ENCODE measurements around the gene BRD4. TPM values are rescaled to one million over a fixed set of nuclear protein-coding genes. Genes with fewer than 3 reads are reported as not detected.
A peak's percentile ranks its signal among the peaks of the same experiment; 100 is the strongest.

Gene BRD4
- total RNA-seq, 1 donor from 2014 or later: 129 TPM

DNA sequence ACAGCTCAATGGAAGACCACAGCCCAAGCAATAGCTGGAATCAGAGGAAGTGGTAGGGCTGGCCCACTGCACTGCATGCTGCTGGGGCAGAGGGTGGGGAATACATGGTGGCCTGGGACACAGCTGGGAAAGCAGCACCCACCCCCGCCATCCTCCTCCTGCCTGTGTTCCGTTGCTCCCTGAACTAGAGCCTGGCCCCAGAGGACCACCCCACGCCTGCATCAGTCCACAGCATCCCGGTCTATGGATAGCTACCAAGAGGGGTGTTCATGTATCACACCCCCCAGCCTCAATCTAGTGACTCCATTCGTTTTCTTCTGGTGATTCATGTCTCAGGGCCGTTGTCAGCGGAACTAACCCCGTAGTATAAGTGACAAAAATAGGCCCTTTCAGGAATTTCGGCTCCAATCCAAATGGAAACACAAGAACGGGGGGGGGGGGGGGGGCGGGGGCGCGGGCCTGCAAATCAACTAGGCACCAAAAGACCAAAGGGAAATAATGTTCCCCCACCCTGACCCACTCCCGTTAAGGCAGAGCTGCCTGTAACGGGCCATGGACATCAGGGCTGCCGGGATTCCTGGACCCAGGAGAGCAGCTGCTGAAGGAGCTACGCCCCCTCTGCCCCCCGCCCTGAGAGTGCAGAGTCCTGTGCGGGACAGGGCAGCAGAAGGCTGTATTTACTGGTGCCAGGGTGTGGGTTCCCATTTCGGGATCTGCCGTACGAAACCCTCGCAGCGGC is 81.2 kb downstream of the BRD4 start:
- Mint-ChIP-seq H3K9me3 (no peaks in the 10 kb centered on the region), H3K27ac (no peak overlapping the region), H3K4me1 (ENCODE audit: low read depth) (no peaks in the 10 kb centered on the region), H3K27me3 (ENCODE audit: insufficient read depth) (no peaks in the 10 kb centered on the region), H3K4me3 (no peak overlapping the region), H3K36me3 (ENCODE audit: low read depth) (peaks cover 22% of the 10 kb centered on the region)
- intact Hi-C loops (cut with micrococcal nuclease): no loop called here
- DNase-seq (ENCODE audit: low spot score): no peak

- Mint-ChIP-seq H3K9me3 (no peaks in the 10 kb centered on the region), H3K4me3 (no peak overlapping the region), H3K4me1 (ENCODE audit: low read depth) (no peaks in the 10 kb centered on the region), H3K27me3 (ENCODE audit: insufficient read depth) (no peaks in the 10 kb centered on the region), H3K27ac (no peak overlapping the region), H3K36me3 (ENCODE audit: low read depth) (peaks cover 25% of the 10 kb centered on the region)
- DNase-seq (ENCODE audit: low spot score): no peak
- intact Hi-C loops (cut with micrococcal nuclease): no loop called here
These were observed 81.7 kb downstream of the BRD4 start for GRCh38 chr19:15250640-15250993.

- intact Hi-C loops (cut with micrococcal nuclease): no loop called here
- Mint-ChIP-seq H3K4me1 (ENCODE audit: low read depth) (no peaks in the 10 kb centered on the region), H3K27ac (no peak overlapping the region), H3K36me3 (ENCODE audit: low read depth) (peaks cover 23% of the 10 kb centered on the region), H3K27me3 (ENCODE audit: insufficient read depth) (no peaks in the 10 kb centered on the region), H3K4me3 (no peak overlapping the region), H3K9me3 (no peaks in the 10 kb centered on the region)
- no peak for DNase-seq (ENCODE audit: low spot score)
These were observed 82.2 kb downstream of the BRD4 start for GRCh38 chr19:15249972-15250639.

DNA sequence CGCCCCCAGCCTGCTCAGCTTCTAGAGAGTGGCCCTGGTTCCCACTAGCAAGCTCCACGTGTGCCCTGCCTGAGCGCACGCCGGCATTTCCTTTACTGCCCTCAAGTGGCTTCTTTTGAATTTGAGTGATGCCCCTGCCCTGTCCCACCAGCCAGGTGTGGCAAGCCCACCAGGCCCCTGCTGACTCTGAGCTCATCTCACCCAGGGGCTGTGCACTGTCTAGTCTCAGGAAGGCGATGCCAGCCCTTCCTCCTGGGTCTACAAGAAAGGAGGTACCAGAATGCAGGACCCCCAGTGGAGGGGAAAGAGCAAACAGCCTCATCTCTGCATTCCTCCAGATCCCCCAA is 82.8 kb downstream of the BRD4 start:
- Mint-ChIP-seq H3K36me3 (ENCODE audit: low read depth) (peaks cover 28% of the 10 kb centered on the region), H3K4me1 (ENCODE audit: low read depth) (no peaks in the 10 kb centered on the region), H3K9me3 (no peaks in the 10 kb centered on the region), H3K4me3 (no peak overlapping the region), H3K27me3 (ENCODE audit: insufficient read depth) (no peaks in the 10 kb centered on the region), H3K27ac (no peak overlapping the region)
- no peak for DNase-seq (ENCODE audit: low spot score)
- intact Hi-C loops (cut with micrococcal nuclease): no loop called here

DNA sequence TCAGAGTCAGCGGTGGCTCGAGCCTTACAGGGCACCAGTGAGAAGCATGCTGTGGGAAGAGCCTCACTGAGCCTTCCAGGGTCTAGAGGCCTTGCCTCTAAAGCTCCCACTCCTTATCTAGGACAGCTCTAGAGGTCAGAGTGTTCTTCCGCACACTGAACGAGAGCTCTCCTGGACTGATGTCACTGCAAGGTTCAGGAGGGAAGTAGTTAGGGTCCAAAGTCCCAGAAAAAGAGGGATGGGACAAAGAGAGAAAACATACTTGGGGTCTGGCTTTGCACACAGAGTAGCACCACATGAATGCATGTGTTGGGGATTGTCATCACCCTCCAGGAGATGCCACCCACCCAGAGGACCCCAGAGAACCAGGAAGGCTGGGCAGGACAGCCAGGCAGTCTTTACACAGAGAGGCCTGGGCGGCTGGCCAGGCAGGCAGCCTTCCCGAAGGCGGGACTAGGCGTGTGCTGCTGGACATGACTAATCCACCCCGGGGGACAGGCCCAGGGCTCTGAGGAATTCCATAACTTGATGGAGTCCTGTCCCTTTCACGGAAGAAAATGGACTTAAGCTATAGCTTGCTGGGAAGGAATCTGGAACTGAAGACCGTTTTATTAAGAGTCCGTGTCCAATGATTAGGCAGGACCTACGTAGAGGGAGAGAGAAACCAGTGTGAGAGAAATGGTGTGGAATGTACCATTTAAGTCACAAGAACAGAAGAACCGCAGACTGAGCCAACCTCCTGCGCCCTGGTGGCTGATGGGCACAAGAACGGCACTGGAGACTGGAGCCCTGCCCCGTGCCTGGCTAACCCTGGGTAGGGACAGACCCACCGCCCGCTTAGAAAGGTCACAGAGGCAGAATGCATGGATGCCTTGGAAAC is 83.5 kb downstream of the BRD4 start:
- intact Hi-C loops (cut with micrococcal nuclease): no loop called here
- H3K4me3 Mint-ChIP-seq: no peak overlapping the region
- H3K9me3 Mint-ChIP-seq: no peaks in the 10 kb centered on the region
- no peaks in the 10 kb centered on the region for H3K4me1 Mint-ChIP-seq (ENCODE audit: low read depth)
- H3K27ac Mint-ChIP-seq: no peak overlapping the region
- DNase-seq (ENCODE audit: low spot score): no peak
- peaks cover 31% of the 10 kb centered on the region for H3K36me3 Mint-ChIP-seq (ENCODE audit: low read depth)
- H3K27me3 Mint-ChIP-seq (ENCODE audit: insufficient read depth): no peaks in the 10 kb centered on the region

DNA sequence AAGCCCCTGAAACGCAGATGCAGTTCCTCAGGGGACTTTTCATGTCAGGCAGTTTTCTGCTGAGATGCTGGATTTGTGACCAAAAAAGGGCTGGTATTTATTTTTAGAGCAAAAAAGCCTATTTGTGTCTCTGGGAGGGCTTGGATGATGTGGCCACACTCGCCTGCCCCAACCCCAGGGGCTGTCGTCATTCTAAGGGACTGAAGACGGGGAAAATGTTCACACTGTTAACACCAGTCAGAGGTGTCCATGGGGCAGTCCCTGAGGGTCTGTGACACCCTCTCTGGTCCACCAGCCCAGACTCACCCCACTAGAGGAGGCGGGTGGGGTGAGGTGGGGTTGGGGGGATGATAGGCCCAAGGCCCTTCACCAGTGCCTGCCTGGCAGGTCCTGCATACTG is 84.2 kb downstream of the BRD4 start:
- peaks cover 29% of the 10 kb centered on the region for H3K36me3 Mint-ChIP-seq (ENCODE audit: low read depth)
- H3K9me3 Mint-ChIP-seq: no peaks in the 10 kb centered on the region
- no peak for DNase-seq (ENCODE audit: low spot score)
- H3K4me1 Mint-ChIP-seq (ENCODE audit: low read depth): no peaks in the 10 kb centered on the region
- no peaks in the 10 kb centered on the region for H3K27me3 Mint-ChIP-seq (ENCODE audit: insufficient read depth)
- intact Hi-C loops (cut with micrococcal nuclease): no loop called here
- no peak overlapping the region for H3K27ac Mint-ChIP-seq
- H3K4me3 Mint-ChIP-seq: no peak overlapping the region

DNA sequence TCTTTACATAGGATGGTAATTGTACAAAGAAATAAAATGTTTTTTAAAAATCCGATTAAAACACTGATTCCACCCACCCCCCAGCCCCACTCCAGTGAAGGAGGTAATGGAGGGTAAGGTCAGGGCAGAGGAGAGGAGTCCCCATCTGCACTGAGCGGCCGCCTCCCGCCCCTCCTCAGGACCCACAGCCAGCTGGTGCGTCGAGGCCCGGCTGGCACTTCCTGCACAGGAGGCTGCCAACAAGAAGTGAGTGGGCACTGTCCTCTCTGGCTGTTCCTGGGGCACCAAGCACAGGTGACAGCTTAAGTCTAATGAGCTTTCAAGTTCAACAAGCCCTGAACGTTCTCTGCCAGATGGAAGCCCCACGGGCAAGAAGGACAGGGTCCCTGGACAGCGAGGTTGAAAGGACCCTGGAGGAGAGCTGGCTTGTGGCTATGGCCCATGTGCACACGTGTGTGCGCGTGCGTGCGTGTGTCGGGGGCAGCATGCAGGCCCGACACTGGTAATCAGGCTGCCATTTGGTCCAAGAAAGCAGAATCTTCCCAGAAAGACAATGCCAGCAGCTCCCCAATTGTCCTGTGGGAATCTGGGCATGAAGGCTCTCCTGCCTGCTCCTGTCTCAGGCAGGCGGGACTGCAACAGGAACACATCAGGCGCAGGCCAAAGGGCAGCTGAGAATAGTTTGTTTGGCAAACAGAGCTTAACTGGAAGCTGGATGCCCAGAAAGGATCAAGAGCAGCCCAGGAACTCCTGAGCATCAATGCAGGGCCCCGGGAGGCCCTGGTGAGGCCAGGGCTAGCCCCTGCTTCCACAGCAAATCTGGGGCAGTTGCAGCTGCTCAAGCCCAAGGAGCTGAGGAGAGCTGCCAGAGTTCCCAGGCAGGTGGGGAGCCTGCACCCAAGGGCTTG is 85.0 kb downstream of the BRD4 start:
- Mint-ChIP-seq H3K36me3 (ENCODE audit: low read depth) (peaks cover 28% of the 10 kb centered on the region), H3K27ac (no peak overlapping the region), H3K9me3 (no peaks in the 10 kb centered on the region), H3K27me3 (ENCODE audit: insufficient read depth) (no peaks in the 10 kb centered on the region), H3K4me1 (ENCODE audit: low read depth) (no peaks in the 10 kb centered on the region), H3K4me3 (no peak overlapping the region)
- intact Hi-C loops (cut with micrococcal nuclease): no loop called here
- DNase-seq (ENCODE audit: low spot score): no peak

- H3K4me3 Mint-ChIP-seq: no peak overlapping the region
- DNase-seq (ENCODE audit: low spot score): no peak
- intact Hi-C loops (cut with micrococcal nuclease): no loop called here
- no peak overlapping the region for H3K27ac Mint-ChIP-seq
- H3K9me3 Mint-ChIP-seq: no peaks in the 10 kb centered on the region
- no peaks in the 10 kb centered on the region for H3K4me1 Mint-ChIP-seq (ENCODE audit: low read depth)
- no peaks in the 10 kb centered on the region for H3K27me3 Mint-ChIP-seq (ENCODE audit: insufficient read depth)
- peaks cover 25% of the 10 kb centered on the region for H3K36me3 Mint-ChIP-seq (ENCODE audit: low read depth)
These were observed 86.2 kb downstream of the BRD4 start for GRCh38 chr19:15246198-15246481.

DNA sequence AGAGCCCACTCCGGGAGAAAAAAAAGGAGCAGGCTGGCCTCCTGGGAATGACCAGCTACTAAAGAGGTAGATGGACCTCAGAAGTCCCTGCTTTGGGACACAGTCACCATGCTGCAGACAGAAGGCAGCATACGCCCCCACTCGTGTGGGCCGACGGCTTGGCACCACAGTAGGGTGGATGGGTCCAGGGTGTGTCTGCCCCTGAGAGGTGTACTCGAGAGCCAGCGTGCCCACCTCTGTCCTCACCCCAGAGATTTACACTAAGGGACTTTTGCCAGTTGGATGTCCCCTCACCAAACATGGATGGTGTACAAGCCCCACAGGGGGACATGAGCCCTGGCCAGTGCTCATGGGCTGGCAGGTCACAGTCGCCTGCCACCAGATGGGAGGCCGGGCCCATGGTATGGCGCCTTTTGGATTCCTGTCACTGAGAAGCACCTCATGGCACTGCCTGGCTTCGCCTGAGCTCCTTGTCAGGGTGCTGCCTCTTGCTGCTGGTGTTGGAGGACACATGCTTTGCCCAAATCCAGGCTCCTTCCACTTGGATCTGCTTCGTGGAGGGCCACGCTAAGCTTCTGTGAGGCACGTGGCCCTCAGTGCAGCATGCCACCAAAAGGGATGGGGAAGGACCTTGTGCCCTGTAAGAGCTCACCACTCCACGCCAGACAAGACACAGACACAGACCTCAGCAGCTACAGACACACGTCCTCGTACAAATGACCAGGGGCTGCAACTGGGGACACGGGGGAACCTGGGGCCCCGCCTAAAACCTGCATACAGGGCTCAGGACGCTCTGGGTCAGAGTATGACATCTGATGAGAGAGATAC is 86.8 kb downstream of the BRD4 start:
- peaks cover 25% of the 10 kb centered on the region for H3K36me3 Mint-ChIP-seq (ENCODE audit: low read depth)
- intact Hi-C loops (cut with micrococcal nuclease): no loop called here
- H3K4me3 Mint-ChIP-seq: no peak overlapping the region
- H3K9me3 Mint-ChIP-seq: no peaks in the 10 kb centered on the region
- H3K27me3 Mint-ChIP-seq (ENCODE audit: insufficient read depth): no peaks in the 10 kb centered on the region
- H3K27ac Mint-ChIP-seq: no peak overlapping the region
- no peak for DNase-seq (ENCODE audit: low spot score)
- no peaks in the 10 kb centered on the region for H3K4me1 Mint-ChIP-seq (ENCODE audit: low read depth)

- no peaks in the 10 kb centered on the region for H3K4me1 Mint-ChIP-seq (ENCODE audit: low read depth)
- peaks cover 26% of the 10 kb centered on the region for H3K36me3 Mint-ChIP-seq (ENCODE audit: low read depth)
- peak overlapping the region; percentile 34 for H3K27ac Mint-ChIP-seq
- H3K9me3 Mint-ChIP-seq: no peaks in the 10 kb centered on the region
- H3K4me3 Mint-ChIP-seq: no peak overlapping the region
- no peak for DNase-seq (ENCODE audit: low spot score)
- intact Hi-C loops (cut with micrococcal nuclease): no loop called here
- no peaks in the 10 kb centered on the region for H3K27me3 Mint-ChIP-seq (ENCODE audit: insufficient read depth)
These were observed 87.5 kb downstream of the BRD4 start for GRCh38 chr19:15244808-15245207.

GRCh38 chr19:15244106-15244803 is 88.1 kb downstream of the BRD4 start:
- Mint-ChIP-seq H3K4me1 (ENCODE audit: low read depth) (no peaks in the 10 kb centered on the region), H3K9me3 (no peaks in the 10 kb centered on the region), H3K36me3 (ENCODE audit: low read depth) (peaks cover 29% of the 10 kb centered on the region), H3K27me3 (ENCODE audit: insufficient read depth) (no peaks in the 10 kb centered on the region), H3K27ac (peak overlapping the region; percentile 44), H3K4me3 (no peak overlapping the region)
- no peak for DNase-seq (ENCODE audit: low spot score)
- intact Hi-C loops (cut with micrococcal nuclease): no loop called here

Measured in activated T-helper 1 cell treated with anti-CD3 and anti-CD28 coated beads, Interleukin-12 subunit alpha, Interleukin-12 subunit beta, Interleukin-2, Interleukin-4 antibody, amounts not matched to agents 30 ng/mL and 10 ng/mL and 1 ng/mL, durations not matched to agents 14 hours and 24 hours and 36 hours (primary cell).